Measurements from ENCODE around the gene ENC1.
"Not testable (repeated sequence)": the region's sequence is repeated elsewhere in the genome, so short reads cannot be mapped to it uniquely, and the experiment has no call there.

The ENC1 gene

GRCh38 chr5:74640450-74640953 lies at the start of gene ENC1:
TSS of gene ENC1 (minus strand) at chr5:74640728. CDS start at chr5:74636485, 4,243 bp downstream.
- DNase-seq (ENCODE audit: low spot score) = peak; percentile 58

- DNase-seq (ENCODE audit: low spot score) = no peak
These were observed 46.6 kb upstream of the ENC1 start for GRCh38 chr5:74686962-74687751.

GRCh38 chr5:74685979-74686631 lies 45.6 kb upstream of the ENC1 start:
- peak; percentile 45 for DNase-seq (ENCODE audit: low spot score)

GRCh38 chr5:74684900-74685851 lies 44.6 kb upstream of the ENC1 start, which contains the start of gene HEXB:
TSS of gene HEXB (plus strand) at chr5:74685233. CDS start at chr5:74685261, 28 bp downstream.
- DNase-seq (ENCODE audit: low spot score) = peak; percentile 72

GRCh38 chr5:74679966-74680365 lies 39.4 kb upstream of the ENC1 start:
- DNase-seq (ENCODE audit: low spot score) = no peak

- not testable (repeated sequence) for DNase-seq (ENCODE audit: low spot score)
These were observed 38.8 kb upstream of the ENC1 start for GRCh38 chr5:74679300-74679699.

- not testable (repeated sequence) for DNase-seq (ENCODE audit: low spot score)
These were observed 37.6 kb upstream of the ENC1 start for GRCh38 chr5:74678123-74678522.

GRCh38 chr5:74676466-74676865 lies 35.9 kb upstream of the ENC1 start:
- DNase-seq (ENCODE audit: low spot score) = not testable (repeated sequence)

GRCh38 chr5:74673011-74673790 lies 32.7 kb upstream of the ENC1 start:
- DNase-seq (ENCODE audit: low spot score) = no peak

GRCh38 chr5:74672215-74672877 lies 31.8 kb upstream of the ENC1 start:
- DNase-seq (ENCODE audit: low spot score) = no peak

- DNase-seq (ENCODE audit: low spot score) = no peak
These were observed 30.0 kb upstream of the ENC1 start for GRCh38 chr5:74670396-74671038.

- no peak for DNase-seq (ENCODE audit: low spot score)
These were observed 29.3 kb upstream of the ENC1 start for GRCh38 chr5:74669821-74670220.

GRCh38 chr5:74667396-74667795 lies 26.9 kb upstream of the ENC1 start:
- DNase-seq (ENCODE audit: low spot score) = no peak

- no peak for DNase-seq (ENCODE audit: low spot score)
These were observed 25.3 kb upstream of the ENC1 start for GRCh38 chr5:74665816-74666215.

- no peak for DNase-seq (ENCODE audit: low spot score)
These were observed 24.7 kb upstream of the ENC1 start for GRCh38 chr5:74665273-74665672.

- no peak for DNase-seq (ENCODE audit: low spot score)
These were observed 24.0 kb upstream of the ENC1 start for GRCh38 chr5:74664551-74664950.

- no peak for DNase-seq (ENCODE audit: low spot score)
These were observed 20.3 kb upstream of the ENC1 start for GRCh38 chr5:74660873-74661272.

GRCh38 chr5:74660140-74660539 lies 19.6 kb upstream of the ENC1 start:
- DNase-seq (ENCODE audit: low spot score) = no peak

- DNase-seq (ENCODE audit: low spot score) = no peak
These were observed 18.6 kb upstream of the ENC1 start for GRCh38 chr5:74659172-74659571.

- no peak for DNase-seq (ENCODE audit: low spot score)
These were observed 16.6 kb upstream of the ENC1 start for GRCh38 chr5:74657165-74657564.
